Activated CD4-positive, alpha-beta T cell treated with anti-CD3 and anti-CD28 coated beads, Interleukin-2, amount 50 U/mL, for 16 hours (primary cell): Measurements from ENCODE around the gene CNTNAP2.

Experiments used
- DNase-seq: peaks from one replicate; pipeline ENCODE4 v3.0.0-alpha.2; 2020

The CNTNAP2 gene

GRCh38 chr7:148129023-148129422 is 2012.4 kb downstream of the CNTNAP2 start:
- no peak for DNase-seq

GRCh38 chr7:148135116-148135515 is 2018.5 kb downstream of the CNTNAP2 start:
- no peak for DNase-seq

GRCh38 chr7:148135997-148136396 is 2019.4 kb downstream of the CNTNAP2 start:
- DNase-seq, result no peak

GRCh38 chr7:148142660-148143248 is 2026.2 kb downstream of the CNTNAP2 start:
- DNase-seq, result peak; percentile 20

- DNase-seq, result no peak
These were observed 2028.2 kb downstream of the CNTNAP2 start for GRCh38 chr7:148144827-148145226.

- no peak for DNase-seq
These were observed 2029.7 kb downstream of the CNTNAP2 start for GRCh38 chr7:148146346-148146745.

- DNase-seq, result no peak
These were observed 2030.8 kb downstream of the CNTNAP2 start for GRCh38 chr7:148147438-148147837.

- DNase-seq, result no peak
These were observed 2031.9 kb downstream of the CNTNAP2 start for GRCh38 chr7:148148456-148148855.

- DNase-seq, result no peak
These were observed 2033.1 kb downstream of the CNTNAP2 start for GRCh38 chr7:148149730-148150129.

- DNase-seq, result no peak
These were observed 2035.2 kb downstream of the CNTNAP2 start for GRCh38 chr7:148151778-148152177.

GRCh38 chr7:148153616-148154284 is 2037.1 kb downstream of the CNTNAP2 start:
- DNase-seq, result no peak

GRCh38 chr7:148155000-148155399 is 2038.4 kb downstream of the CNTNAP2 start:
- no peak for DNase-seq

GRCh38 chr7:148155826-148156225 is 2039.2 kb downstream of the CNTNAP2 start:
- no peak for DNase-seq

GRCh38 chr7:148156233-148156632 is 2039.6 kb downstream of the CNTNAP2 start:
- no peak for DNase-seq

GRCh38 chr7:148159331-148159730 is 2042.7 kb downstream of the CNTNAP2 start:
- DNase-seq, result no peak

- DNase-seq, result no peak
These were observed 2045.2 kb downstream of the CNTNAP2 start for GRCh38 chr7:148161776-148162175.

GRCh38 chr7:148162808-148163207 is 2046.2 kb downstream of the CNTNAP2 start:
- DNase-seq, result no peak

- no peak for DNase-seq
These were observed 2046.6 kb downstream of the CNTNAP2 start for GRCh38 chr7:148163246-148163645.

- no peak for DNase-seq
These were observed 2056.3 kb downstream of the CNTNAP2 start for GRCh38 chr7:148172920-148173319.

GRCh38 chr7:148173369-148173768 is 2056.8 kb downstream of the CNTNAP2 start:
- no peak for DNase-seq

GRCh38 chr7:148174376-148174775 is 2057.8 kb downstream of the CNTNAP2 start:
- DNase-seq, result no peak

- DNase-seq, result no peak
These were observed 2058.9 kb downstream of the CNTNAP2 start for GRCh38 chr7:148175512-148175911.

- DNase-seq, result no peak
These were observed 2061.4 kb downstream of the CNTNAP2 start for GRCh38 chr7:148177972-148178371.

GRCh38 chr7:148180075-148180474 is 2063.5 kb downstream of the CNTNAP2 start:
- DNase-seq, result no peak

GRCh38 chr7:148182264-148182663 is 2065.7 kb downstream of the CNTNAP2 start:
- DNase-seq, result no peak
